Thyroid gland (tissue), 4 donors: ENCODE measurements around the gene DYRK1A. TPM values are rescaled to one million over a fixed set of nuclear protein-coding genes. Genes with fewer than 3 reads are reported as not detected.

ENCODE experiments used
- DNase-seq, 2 donors: peaks; one replicate each; pipeline ENCODE4 v3.0.0-alpha.2; 2019
- H3K27ac ChIP-seq, 3 donors: fragments of 200-600 bp; sonication (generic); 1 replicate in 2 of 3; 2 replicates in 1 of 3; pipeline ENCODE4 v1.5.1; 2016 to 2019; ENCODE audit warnings: mild to moderate bottlenecking in 1 of 3, moderate library complexity in 1 of 3
- H3K27me3 ChIP-seq: fragments of 200-600 bp; sonication (generic); one replicate; pipeline ENCODE4 v1.5.1; 2019
- H3K36me3 ChIP-seq, 2 donors: fragments of 200-600 bp; sonication (generic); one replicate each; pipeline ENCODE4 v1.5.1; 2016 to 2019
- H3K4me1 ChIP-seq, 2 donors: fragments of 200-600 bp; sonication (generic); one replicate each; pipeline ENCODE4 v1.5.1; 2017 to 2019
- H3K4me3 ChIP-seq, 3 donors: fragments of 200-600 bp; sonication (generic); replicated peaks in 1 of 3; 1 replicate in 2 of 3; 2 replicates in 1 of 3; pipeline ENCODE4 v1.5.1; 2016; ENCODE audit warnings: mild to moderate bottlenecking in 1 of 3
- H3K9me3 ChIP-seq: fragments of 200-600 bp; sonication (generic); one replicate; pipeline ENCODE4 v1.5.1; 2017
- POLR2A ChIP-seq, 2 donors: fragments of 450-650 bp; IDR thresholded peaks; one replicate each; pipeline ENCODE4 v1.6.1; 2017; ENCODE audit warnings: antibody characterized with exemption in 2 of 2, mild to moderate bottlenecking in 2 of 2, moderate library complexity in 1 of 2
- WGBS, 2 donors: methylation state at CpG; one replicate each; pipeline ENCODE4 v1.1.5; 2017; 5-methylcytosine and 5-hydroxymethylcytosine counted together
- intact Hi-C: fragments of 100-400 bp; cut with DNase I; formaldehyde crosslinking; loops from one replicate; pipeline ENCODE4 v1.15.1; 2023
- total RNA-seq, 4 donors: library from RNA; depleted of rRNA; stranded (reverse); fragments of >200 nt; gene quantifications; one replicate each; pipeline ENCODE4 v1.2.3, GENCODE V29; 2016
- TF ChIP-seq, protein P1 (sequence below), 6 experiments: fragments of 200-600 bp in 3 of 6; fragments of 450-650 bp in 3 of 6; sonication (generic) in 3 of 6; IDR thresholded peaks; one replicate each; pipeline ENCODE4 v1.5.1; 2016 to 2019; ENCODE audit warnings: antibody characterized with exemption in 6 of 6, mild to moderate bottlenecking in 2 of 6, inconsistent platforms in 1 of 6, moderate library complexity in 1 of 6

Gene DYRK1A
- total RNA-seq, 4 donors from 2014 or later: 104 to 299 (median 116) TPM

DNA sequence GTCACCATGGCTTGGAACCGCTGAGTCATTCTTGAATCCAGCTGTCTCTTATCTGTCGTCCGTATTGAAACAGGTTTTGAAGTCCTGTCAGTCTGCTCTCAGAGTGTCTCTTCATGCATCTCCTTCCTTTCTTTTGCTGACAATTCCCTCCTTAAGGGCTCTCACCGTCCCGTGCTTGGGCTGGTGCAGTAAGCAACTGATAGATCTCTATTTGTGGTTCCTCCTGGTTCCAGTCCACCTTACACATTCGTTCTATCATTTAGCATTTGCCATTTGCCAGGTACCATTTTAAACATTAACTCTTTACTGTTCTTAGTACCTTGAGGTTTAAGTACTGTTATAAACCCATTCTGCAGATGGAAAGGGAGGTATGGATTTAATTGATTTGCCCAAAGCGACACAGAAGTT, 88.9 kb downstream of the DYRK1A start:
- WGBS, 2 donors: 54 to 57% methylated on average over 7 of the region's 7 CpGs
- peaks cover 31 to 61% of the 10 kb centered on the region in 2 donors for H3K4me1 ChIP-seq
- H3K36me3 ChIP-seq: no peaks in the 10 kb centered on the region
- no peaks in the 10 kb centered on the region for H3K27me3 ChIP-seq
- DNase-seq: no peak
- no peaks in the 10 kb centered on the region for H3K9me3 ChIP-seq
- no peak overlapping the region for H3K27ac ChIP-seq
- TF ChIP-seq POLR2A (IDR thresholded peaks at IDR 0.05): no peak
- TF ChIP-seq, protein P1, sequence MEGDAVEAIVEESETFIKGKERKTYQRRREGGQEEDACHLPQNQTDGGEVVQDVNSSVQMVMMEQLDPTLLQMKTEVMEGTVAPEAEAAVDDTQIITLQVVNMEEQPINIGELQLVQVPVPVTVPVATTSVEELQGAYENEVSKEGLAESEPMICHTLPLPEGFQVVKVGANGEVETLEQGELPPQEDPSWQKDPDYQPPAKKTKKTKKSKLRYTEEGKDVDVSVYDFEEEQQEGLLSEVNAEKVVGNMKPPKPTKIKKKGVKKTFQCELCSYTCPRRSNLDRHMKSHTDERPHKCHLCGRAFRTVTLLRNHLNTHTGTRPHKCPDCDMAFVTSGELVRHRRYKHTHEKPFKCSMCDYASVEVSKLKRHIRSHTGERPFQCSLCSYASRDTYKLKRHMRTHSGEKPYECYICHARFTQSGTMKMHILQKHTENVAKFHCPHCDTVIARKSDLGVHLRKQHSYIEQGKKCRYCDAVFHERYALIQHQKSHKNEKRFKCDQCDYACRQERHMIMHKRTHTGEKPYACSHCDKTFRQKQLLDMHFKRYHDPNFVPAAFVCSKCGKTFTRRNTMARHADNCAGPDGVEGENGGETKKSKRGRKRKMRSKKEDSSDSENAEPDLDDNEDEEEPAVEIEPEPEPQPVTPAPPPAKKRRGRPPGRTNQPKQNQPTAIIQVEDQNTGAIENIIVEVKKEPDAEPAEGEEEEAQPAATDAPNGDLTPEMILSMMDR (IDR thresholded peaks at IDR 0.05): no peak
- H3K4me3 ChIP-seq: no peak overlapping the region
- intact Hi-C loops: no loop called here

DNA sequence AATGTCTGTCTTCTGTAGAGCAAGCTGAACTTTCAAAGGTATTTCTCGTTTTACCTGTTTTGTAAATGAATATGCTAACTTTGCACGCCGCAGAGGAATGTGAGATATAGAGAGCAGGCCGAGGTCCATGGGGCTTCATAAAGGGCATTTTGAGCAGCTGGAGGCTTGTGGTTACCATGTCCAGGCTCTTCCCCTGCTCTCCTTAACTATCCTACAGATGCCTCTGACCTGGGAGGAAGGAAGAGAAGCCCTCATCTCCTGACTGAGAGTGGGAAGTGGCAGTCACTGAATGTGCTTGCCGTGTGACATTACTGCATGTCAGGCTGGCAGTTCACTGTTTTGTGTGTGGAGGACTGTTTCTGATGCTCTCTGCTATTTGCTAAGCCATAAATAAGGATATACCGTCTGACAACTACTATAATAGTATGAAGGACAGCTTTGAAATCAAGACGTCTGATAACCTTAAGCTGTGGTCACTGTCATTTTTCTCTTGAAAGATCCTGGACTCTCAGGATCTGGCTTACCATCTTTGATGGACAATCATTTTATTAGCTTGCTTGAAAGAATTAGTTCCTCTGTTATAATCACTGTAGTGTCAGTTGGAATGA, 92.2 kb downstream of the DYRK1A start:
- peaks cover 32 to 69% of the 10 kb centered on the region in 2 donors for H3K4me1 ChIP-seq
- H3K9me3 ChIP-seq: no peaks in the 10 kb centered on the region
- TF ChIP-seq POLR2A (IDR thresholded peaks at IDR 0.05): no peak
- TF ChIP-seq, protein P1 (IDR thresholded peaks at IDR 0.05): no peak
- no peaks in the 10 kb centered on the region for H3K36me3 ChIP-seq
- intact Hi-C loops: no loop called here
- 66 to 75% methylated on average over 7 of the region's 7 CpGs for WGBS, 2 donors
- no peak for DNase-seq
- no peak overlapping the region for H3K4me3 ChIP-seq
- no peak overlapping the region for H3K27ac ChIP-seq
- no peaks in the 10 kb centered on the region for H3K27me3 ChIP-seq

DNA sequence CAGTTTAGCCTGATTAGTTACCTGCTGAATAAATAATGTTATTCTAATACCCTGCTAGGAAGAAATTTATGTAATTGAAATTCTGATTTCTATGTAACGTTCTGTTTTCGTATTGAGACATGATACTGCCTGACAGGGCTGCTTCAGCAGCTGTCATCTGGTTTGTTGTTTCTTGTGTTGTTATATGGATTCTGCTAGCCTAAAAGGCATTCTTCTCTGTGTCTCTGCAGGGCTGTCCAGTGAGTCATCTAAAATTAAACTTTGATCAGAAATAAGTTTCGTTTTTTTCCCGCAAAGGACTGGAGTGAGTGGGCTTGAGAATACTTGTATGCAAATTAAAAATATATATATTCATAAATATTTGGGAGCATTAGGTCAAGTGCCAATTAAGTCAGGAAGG, 93.0 kb downstream of the DYRK1A start:
- Histone ChIP-seq H3K27me3 (no peaks in the 10 kb centered on the region), H3K36me3 (no peaks in the 10 kb centered on the region), H3K4me1 (peaks cover 32 to 70% of the 10 kb centered on the region in 2 donors), H3K4me3 (no peak overlapping the region), H3K27ac (no peak overlapping the region), H3K9me3 (no peaks in the 10 kb centered on the region)
- no peak for DNase-seq
- intact Hi-C loops: no loop called here
- 81 to 86% methylated on average over 4 of the region's 4 CpGs for WGBS, 2 donors
- no peak for TF ChIP-seq POLR2A (IDR thresholded peaks at IDR 0.05)
- TF ChIP-seq, protein P1 (IDR thresholded peaks at IDR 0.05): no peak

DNA sequence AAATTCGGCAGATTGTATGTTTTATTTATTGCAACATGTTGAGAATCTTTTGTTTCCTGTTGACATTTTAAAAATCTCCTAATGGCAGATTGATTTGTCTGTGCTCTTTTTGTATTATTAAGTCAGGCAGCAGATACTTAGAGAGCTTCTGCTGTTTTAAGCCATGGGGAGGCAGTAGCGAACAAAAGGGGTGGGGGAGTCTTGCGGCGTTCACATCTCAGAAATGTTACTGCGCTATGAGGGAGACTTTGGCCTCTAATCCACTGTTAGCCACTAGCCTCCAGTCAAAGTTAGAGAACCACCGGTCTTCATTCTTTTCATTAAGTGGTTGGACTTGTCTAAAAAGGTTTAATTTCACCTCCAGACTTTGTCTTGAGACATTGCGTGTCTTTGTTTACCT, 93.6 kb downstream of the DYRK1A start:
- Histone ChIP-seq H3K4me1 (peaks cover 32 to 64% of the 10 kb centered on the region in 2 donors), H3K27ac (no peak overlapping the region), H3K27me3 (no peaks in the 10 kb centered on the region), H3K36me3 (no peaks in the 10 kb centered on the region), H3K4me3 (no peak overlapping the region), H3K9me3 (no peaks in the 10 kb centered on the region)
- TF ChIP-seq POLR2A (IDR thresholded peaks at IDR 0.05): no peak
- TF ChIP-seq, protein P1 (IDR thresholded peaks at IDR 0.05): no peak
- intact Hi-C loops: no loop called here
- WGBS, 2 donors: 82 to 84% methylated on average over 7 of the region's 7 CpGs
- DNase-seq: no peak

DNA sequence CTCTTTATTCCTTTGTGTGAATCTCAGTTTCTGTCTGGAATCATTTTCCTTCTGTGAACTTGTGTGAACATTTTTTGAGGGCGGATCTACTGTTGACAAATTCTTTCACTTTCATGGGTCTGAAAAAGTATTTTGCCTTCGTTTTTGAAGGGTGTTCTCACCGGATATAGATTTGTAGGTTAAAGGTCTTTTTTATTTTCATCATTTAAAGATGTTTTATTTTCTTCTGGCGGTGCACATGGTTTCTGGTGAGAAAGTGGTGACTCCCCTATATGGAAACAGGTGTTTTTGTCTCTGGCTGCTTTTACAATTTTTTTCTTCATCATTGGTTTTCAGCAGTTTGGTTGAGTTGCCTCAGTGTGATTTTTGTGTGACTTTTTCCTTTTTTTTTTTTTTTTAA, 94.9 kb downstream of the DYRK1A start:
- no peak for DNase-seq
- intact Hi-C loops: no loop called here
- Histone ChIP-seq H3K9me3 (no peaks in the 10 kb centered on the region), H3K4me1 (peaks cover 25 to 51% of the 10 kb centered on the region in 2 donors), H3K27ac (no peak overlapping the region), H3K27me3 (no peaks in the 10 kb centered on the region), H3K36me3 (no peaks in the 10 kb centered on the region), H3K4me3 (no peak overlapping the region)
- 51 to 59% methylated on average over 4 of the region's 4 CpGs for WGBS, 2 donors
- TF ChIP-seq POLR2A (IDR thresholded peaks at IDR 0.05): no peak
- TF ChIP-seq, protein P1 (IDR thresholded peaks at IDR 0.05): no peak
